Activated B cell treated with CpG ODN at 0.5 μM for 24 hours (primary cell): ENCODE measurements around the gene ERC2. TPM values are rescaled to one million over a fixed set of nuclear protein-coding genes. Genes with fewer than 3 reads are reported as not detected.

Experiments used
- ATAC-seq: fragments of 200-7000 bp; cut with Tn5 transposase; one replicate; pipeline ENCODE4 v1.10.0; 2021; ENCODE audit warnings: low read depth, mild to moderate bottlenecking, moderate library complexity
- CTCF ChIA-PET: fragments of 350-600 bp; sonication (Branson Sonifier 250); formaldehyde crosslinking; loops from one replicate; lab custom pipeline; 2021; ENCODE audit warnings: antibody characterized with exemption; lab: Charles Lee
- POLR2A ChIA-PET: fragments of 350-600 bp; sonication (Branson Sonifier 250); formaldehyde crosslinking; loops from one replicate; lab custom pipeline; 2021; ENCODE audit warnings: antibody characterized with exemption; lab: Charles Lee
- DNase-seq: peaks from one replicate; pipeline ENCODE4 v3.0.0; 2022
- H3K27ac Mint-ChIP-seq: one replicate; pipeline ENCODE4 v1.8.0; 2020; ENCODE audit warnings: mixed read lengths
- H3K27me3 Mint-ChIP-seq: one replicate; pipeline ENCODE4 v1.8.0; 2021; ENCODE audit warnings: mixed read lengths
- H3K36me3 Mint-ChIP-seq: one replicate; pipeline ENCODE4 v1.8.0; 2021; ENCODE audit warnings: low read depth, mixed read lengths
- H3K4me1 Mint-ChIP-seq: one replicate; pipeline ENCODE4 v1.8.0; 2021; ENCODE audit warnings: mixed read lengths
- H3K4me3 Mint-ChIP-seq: one replicate; pipeline ENCODE4 v1.8.0; 2020; ENCODE audit warnings: mild to moderate bottlenecking, mixed read lengths
- H3K9me3 Mint-ChIP-seq: one replicate; pipeline ENCODE4 v1.8.0; 2020; ENCODE audit warnings: mixed read lengths
- CTCF ChIP-seq: fragments of 200-600 bp; IDR thresholded peaks from one replicate; pipeline ENCODE4 v1.8.0; 2022; ENCODE audit warnings: antibody characterized with exemption, mild to moderate bottlenecking
- intact Hi-C: fragments of 100-400 bp; cut with micrococcal nuclease; formaldehyde crosslinking; loops from one replicate; pipeline ENCODE4 v1.15.1; 2024
- total RNA-seq: library from RNA; stranded (reverse); gene quantifications from 2 replicates; pipeline ENCODE4 v1.2.3, GENCODE V29; 2022

ERC2 gene
- total RNA-seq, 1 donor from 2014 or later = not detected

GRCh38 chr3:55630280-55630920 is 837.9 kb downstream of the ERC2 start:
- no peak for ATAC-seq
- DNase-seq = no peak
- no peaks in the 10 kb centered on the region for H3K9me3 Mint-ChIP-seq
- no peaks in the 10 kb centered on the region for H3K36me3 Mint-ChIP-seq
- H3K27ac Mint-ChIP-seq = no peak overlapping the region
- intact Hi-C loops = no loop called here
- TF ChIP-seq CTCF = no peak
- no peak overlapping the region for H3K4me3 Mint-ChIP-seq
- no peaks in the 10 kb centered on the region for H3K4me1 Mint-ChIP-seq
- ChIA-PET CTCF (no interaction called here), POLR2A (no interaction called here)
- H3K27me3 Mint-ChIP-seq = no peaks in the 10 kb centered on the region

- Mint-ChIP-seq H3K27ac (no peak overlapping the region), H3K4me3 (no peak overlapping the region), H3K27me3 (no peaks in the 10 kb centered on the region), H3K9me3 (no peaks in the 10 kb centered on the region), H3K4me1 (no peaks in the 10 kb centered on the region), H3K36me3 (no peaks in the 10 kb centered on the region)
- intact Hi-C loops = no loop called here
- ChIA-PET POLR2A (no interaction called here), CTCF (no interaction called here)
- TF ChIP-seq CTCF = no peak
- ATAC-seq = no peak
- DNase-seq = no peak
Observed at GRCh38 chr3:55629432-55629831, 838.8 kb downstream of the ERC2 start.

- ATAC-seq (no peak), DNase-seq (no peak)
- no peak for TF ChIP-seq CTCF
- ChIA-PET POLR2A (no interaction called here), CTCF (no interaction called here)
- no peak overlapping the region for H3K4me3 Mint-ChIP-seq
- intact Hi-C loops = no loop called here
- H3K27ac Mint-ChIP-seq = no peak overlapping the region
- H3K36me3 Mint-ChIP-seq = no peaks in the 10 kb centered on the region
- H3K9me3 Mint-ChIP-seq = no peaks in the 10 kb centered on the region
- H3K27me3 Mint-ChIP-seq = no peaks in the 10 kb centered on the region
- H3K4me1 Mint-ChIP-seq = no peaks in the 10 kb centered on the region
Observed at GRCh38 chr3:55626279-55626665, 842.0 kb downstream of the ERC2 start.

GRCh38 chr3:55624238-55624637 is 844.0 kb downstream of the ERC2 start:
- ChIA-PET CTCF (no interaction called here), POLR2A (no interaction called here)
- TF ChIP-seq CTCF = no peak
- no peak overlapping the region for H3K4me3 Mint-ChIP-seq
- no peaks in the 10 kb centered on the region for H3K36me3 Mint-ChIP-seq
- no peak for DNase-seq
- peaks cover 3% of the 10 kb centered on the region for H3K27me3 Mint-ChIP-seq
- ATAC-seq = no peak
- H3K27ac Mint-ChIP-seq = no peak overlapping the region
- no peaks in the 10 kb centered on the region for H3K4me1 Mint-ChIP-seq
- no peaks in the 10 kb centered on the region for H3K9me3 Mint-ChIP-seq
- intact Hi-C loops = no loop called here

- DNase-seq = no peak
- ATAC-seq = no peak
- no peak for TF ChIP-seq CTCF
- Mint-ChIP-seq H3K9me3 (no peaks in the 10 kb centered on the region), H3K4me1 (no peaks in the 10 kb centered on the region), H3K27me3 (peaks cover 3% of the 10 kb centered on the region), H3K4me3 (no peak overlapping the region), H3K36me3 (no peaks in the 10 kb centered on the region), H3K27ac (no peak overlapping the region)
- intact Hi-C loops = no loop called here
- POLR2A ChIA-PET = no interaction called here
- CTCF ChIA-PET = no interaction called here
Observed at GRCh38 chr3:55623786-55624185, 844.5 kb downstream of the ERC2 start.
